ENCODE data around the gene TMEM158.

- no peak for TF ChIP-seq CTCF (IDR thresholded peaks at IDR 0.05; ENCODE audit: insufficient read depth, low read length)
- no peak for TF ChIP-seq GABPA (IDR thresholded peaks at IDR 0.05; ENCODE audit: low read depth)
Observed at GRCh38 chr3:45259133-45259532, 33.0 kb upstream of the TMEM158 start.
